GM19238 (cell line): ENCODE measurements around the gene TDRKH.
"Not testable (repeated sequence)": the region's sequence is repeated elsewhere in the genome, so short reads cannot be mapped to it uniquely, and the experiment has no call there.

Source experiments
- DNase-seq: peaks from one replicate; pipeline ENCODE4 v3.0.0; 2011; ENCODE audit warnings: low spot score; ENCODE audit not compliant: insufficient read length

The TDRKH gene

DNA sequence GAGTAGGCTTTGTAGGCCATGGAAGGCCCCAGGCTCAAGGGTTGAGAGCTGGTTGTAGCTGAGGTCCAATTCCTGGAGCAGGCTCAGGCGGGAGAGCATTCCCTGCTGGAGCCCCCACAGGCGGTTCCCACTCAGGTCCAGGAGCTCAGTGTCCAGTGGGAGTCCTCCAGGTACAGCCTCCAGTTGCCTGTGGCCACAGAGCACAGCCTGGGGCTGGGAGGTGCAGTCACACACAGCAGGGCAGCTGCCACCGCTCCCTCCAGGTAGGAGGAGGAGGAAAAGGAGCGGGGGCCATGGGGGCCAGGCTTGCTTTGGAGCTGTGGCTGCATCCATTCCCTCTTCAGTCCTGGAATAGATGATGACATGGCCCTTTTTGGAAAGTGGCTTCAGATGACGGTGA, 12.1 kb upstream of the TDRKH start:
- DNase-seq: no peak

DNA sequence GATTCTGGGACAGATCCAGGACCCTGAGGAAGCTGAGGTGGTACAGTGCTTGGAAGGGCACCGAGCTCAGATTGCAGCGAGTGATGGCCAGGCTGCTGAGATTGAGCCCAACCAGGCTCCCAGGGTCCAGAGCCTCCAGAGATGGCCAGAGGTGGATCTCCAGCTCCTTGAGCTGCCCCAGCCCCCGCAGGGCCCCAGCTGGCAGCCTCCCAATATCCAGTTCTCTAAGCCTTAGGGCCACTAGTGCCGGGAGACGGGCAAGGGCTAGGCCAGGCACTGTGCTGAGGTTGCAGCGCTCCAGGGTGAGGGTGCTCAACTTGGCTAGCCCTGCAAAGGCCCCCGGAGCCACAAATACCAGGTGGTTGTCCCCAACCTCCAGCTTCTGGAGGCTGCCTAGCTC, 11.5 kb upstream of the TDRKH start:
- no peak for DNase-seq

DNA sequence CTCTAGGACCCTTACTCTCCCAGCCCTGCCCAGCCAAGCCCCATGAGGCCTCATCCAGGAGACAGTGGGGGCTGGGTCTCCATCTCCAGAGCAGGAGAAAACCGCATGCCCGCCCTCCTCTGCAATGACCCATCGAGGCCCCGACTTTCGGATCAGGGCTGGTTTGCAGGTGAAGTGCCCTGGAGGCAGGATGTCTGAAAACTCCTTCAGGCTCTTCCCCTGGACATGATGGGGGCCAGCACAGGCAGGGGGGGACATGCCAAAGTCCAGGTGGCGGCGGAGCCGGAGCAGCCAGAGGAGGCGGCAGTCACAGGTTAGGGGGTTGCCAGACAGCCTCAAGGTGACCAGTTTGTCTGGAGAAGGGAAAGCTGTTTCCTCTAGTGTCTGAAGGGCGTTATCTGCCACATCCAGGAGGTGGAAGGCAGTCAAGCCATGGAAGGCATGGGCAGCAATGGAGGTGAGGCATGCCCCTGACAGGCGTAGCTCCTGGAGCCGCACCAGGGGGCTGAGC, 11.1 kb upstream of the TDRKH start:
- DNase-seq: no peak

DNA sequence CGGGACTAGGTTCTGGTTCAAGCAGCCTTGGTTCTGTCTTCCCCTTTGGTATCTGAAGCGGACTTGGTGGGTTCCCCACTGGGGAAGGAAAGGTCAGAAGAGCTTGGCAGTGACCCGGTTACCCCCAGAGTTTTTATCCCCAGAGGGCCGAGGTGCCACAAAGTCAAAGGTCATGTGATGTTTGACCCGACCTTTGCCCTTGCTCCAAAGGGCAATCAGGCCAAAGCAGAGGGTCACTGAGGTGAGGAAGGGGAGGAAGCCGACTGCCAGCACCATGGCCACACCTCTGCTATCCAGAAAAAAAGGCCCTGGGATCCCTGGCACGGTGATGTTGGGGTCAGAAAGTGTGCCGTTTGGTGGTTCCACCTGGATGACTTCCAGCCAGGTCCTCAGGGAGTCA, 10.5 kb upstream of the TDRKH start:
- DNase-seq: no peak

DNA sequence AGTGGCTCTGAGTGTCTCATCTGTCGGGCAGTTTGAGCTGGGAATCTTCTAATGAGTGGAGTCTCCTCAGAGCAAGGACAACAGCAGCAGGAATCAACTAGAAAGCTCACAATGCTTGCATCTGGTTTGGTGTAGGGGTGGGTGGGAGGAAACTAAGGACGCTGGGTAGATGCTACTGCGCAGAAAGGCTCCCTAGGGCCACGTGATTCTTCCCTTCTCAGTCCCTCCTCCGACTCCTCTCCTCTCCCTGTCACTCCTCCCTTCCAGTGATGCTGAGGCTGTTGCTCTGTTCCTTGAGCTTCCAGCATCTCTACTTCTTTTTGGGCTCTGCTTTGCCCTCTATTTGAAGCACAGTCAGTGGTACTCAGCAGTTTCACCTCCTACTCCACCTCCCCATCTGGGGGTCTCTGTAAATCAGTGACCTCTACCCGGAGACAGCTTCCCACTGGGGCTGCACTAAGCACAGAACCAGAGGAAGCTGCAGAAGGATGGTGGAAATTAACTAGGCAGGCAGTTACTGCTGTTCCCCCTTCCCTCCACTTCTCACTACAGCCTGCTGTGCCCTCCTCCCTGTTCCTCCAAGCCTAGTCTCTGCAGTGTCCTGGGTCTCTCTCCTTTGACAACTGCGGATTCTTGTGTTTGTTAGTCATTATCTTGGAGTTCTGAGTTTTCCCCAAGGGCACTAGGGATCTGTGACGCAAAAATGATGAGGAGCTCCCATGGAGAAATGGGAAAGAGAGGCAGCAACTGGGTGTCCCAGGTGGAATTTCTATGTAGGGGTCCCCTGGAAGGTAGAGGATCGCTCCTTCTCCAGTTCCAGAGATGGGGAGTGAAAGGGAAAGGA, 9.1 kb upstream of the TDRKH start:
- no peak for DNase-seq

DNA sequence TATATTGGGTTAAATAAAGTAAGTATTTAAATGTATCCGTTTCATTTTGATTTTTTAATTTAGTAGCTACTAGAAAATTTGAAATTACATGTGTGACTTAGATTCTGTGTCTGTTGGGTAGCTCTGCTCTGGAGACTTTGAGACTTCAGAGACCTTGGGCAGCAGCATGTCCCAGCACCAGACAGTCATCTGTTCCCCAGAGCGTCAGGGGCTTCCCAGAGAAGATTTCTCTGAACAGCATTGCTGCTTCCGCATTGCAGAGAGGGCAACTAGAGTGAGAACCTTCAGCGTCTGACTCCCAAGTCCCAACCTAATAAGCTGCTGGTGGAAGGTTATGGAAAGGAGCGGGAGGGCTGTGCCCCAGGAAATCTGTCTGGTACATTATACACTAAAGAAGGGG, 8.3 kb upstream of the TDRKH start:
- no peak for DNase-seq

DNA sequence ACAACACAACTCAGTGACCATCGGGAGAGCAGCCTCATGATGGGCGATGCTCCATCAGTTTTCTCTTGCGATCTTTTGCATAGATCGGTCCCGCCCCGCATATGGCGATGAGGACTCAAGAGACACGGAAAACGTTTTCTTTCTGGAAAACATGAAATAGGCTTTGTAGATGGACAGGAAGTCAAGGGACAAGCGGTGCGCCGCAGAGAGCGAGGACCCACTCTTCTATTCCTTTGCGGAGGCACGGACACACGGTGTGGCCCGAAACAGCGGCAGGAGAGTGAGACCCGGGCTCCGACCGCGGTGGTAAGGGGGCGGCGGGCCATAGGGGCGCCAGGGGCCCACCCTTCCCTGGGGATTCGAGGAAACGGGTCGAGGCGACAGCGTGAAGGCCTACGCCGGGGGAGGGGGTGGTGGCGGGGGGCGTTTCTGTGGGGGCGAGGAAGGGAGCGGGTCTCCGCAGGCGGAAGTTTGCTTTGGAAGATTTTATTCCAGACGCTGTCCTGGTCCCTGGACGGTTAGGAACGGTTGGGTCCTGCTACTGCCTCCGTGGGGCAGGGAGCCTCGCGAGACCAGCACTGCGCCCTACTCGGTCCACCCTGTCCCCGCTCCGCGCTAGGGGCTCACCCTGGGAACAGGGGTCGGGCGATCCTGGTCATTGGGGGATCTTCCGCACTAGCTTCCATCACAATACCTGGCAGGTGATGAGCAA, 796 bp upstream of the TDRKH start:
- no peak for DNase-seq

DNA sequence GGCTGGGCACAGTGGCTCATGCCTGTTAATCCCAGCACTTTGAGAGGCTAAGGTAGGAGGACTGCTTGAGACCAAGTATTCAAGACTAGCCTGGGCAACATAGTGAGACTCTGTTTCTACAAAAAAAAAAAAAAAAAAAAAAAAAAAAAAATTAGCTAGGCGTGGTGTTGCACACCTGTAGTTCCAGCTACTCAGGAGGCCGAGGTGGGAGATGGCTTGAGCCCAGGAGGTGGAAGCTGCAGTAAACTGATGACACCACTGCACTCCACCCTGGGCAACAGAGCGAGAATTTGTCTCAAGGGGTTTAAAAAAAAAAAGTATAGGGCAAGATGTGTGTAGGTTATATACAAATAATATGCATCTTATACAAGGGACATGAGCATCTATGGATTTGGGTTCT, 2.6 kb downstream of the TDRKH start:
- no peak for DNase-seq

DNA sequence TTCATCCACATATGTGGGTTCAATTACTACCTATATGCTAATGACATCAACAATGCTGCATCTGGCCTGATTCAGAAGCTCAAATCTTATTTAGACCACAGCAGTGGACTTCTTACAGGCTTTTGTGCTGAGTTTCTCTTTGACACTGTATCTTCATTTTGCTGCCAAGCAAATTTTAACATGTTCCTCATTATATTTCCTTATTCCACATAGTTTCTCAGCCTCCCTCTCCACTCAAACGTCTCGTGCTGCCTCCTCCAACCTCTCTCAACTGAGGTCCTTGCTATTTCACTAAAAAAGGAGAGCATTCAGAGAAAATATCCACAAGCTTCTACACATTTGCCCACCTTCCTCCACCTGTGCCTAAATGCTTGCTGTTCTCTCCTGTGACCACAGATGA, 6.5 kb downstream of the TDRKH start:
- DNase-seq: no peak

DNA sequence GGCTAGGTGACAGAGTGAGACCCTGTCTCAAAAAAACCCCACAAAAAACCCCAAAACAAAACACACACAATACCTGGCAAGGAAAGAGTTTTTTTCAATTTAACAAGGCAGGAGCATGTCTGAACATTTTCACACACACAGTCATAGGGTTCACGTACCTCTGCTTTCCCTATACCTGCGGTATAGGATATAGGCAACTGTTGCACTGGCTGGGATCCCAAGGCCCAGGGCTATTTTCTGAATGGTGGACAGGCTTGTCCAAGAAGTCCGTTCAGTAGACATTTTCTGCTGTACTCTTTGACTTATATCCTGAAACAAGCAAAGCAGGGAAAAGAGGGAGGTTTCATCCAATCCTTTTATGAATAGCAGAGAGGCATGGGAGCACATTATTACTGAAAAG, 7.6 kb downstream of the TDRKH start:
- DNase-seq: no peak

DNA sequence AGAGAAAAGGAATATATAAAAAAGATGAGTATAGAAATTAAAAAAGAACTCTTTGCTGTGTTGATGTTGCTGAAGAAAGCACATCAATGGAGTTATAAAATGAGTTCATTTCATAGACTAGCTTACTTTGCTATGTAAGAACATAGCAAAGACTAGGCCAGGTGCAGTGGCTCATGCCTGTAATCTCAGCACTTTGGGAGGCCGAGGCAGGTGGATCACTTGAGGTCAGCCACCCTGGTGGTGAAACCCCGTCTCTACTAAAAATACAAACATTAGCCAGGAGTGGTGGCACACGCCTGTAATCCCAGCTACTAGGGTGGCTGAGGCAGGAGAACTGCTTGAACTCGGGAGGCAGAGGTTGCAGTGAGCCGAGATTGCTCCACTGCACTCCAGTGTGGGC, 8.3 kb downstream of the TDRKH start:
- DNase-seq: not testable (repeated sequence)

DNA sequence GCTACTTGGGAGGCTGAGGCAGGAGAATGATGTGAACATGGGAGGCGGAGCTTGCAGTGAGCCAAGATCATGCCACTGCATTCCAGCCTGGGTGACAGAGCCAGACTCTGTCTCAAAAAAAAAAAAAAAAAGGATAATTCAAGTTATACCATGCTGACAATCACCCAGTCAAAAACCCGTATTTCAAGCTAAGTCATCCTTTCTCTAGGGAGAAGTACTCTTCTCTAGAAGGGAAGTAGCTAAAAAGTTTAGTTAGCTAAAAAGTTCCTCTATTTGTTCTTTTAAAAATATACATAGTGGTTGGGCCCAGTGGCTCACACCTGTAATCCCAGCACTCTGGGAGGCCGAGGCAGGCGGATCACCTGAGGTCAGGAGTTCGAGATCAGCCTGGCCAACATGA, 9.6 kb downstream of the TDRKH start:
- DNase-seq: not testable (repeated sequence)

DNA sequence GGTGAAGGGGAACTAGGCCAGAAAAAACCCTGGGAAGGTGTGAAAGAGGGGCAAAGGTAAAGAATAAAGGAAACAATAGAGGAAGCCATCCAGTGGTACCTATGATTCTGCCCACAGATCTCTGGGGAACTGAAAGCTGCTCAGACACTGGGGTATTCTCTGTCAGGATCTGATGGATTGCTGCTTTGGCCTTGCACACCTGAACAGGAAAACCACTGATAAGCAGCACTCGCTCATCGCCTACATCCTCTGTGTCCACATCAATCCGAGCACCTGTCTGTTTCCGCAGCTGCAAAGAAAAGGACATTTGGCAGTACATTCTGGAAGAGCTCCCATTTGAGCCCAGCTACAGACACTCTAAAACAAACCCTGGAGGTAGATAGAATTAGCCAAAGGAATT, 10.4 kb downstream of the TDRKH start:
- DNase-seq: no peak

DNA sequence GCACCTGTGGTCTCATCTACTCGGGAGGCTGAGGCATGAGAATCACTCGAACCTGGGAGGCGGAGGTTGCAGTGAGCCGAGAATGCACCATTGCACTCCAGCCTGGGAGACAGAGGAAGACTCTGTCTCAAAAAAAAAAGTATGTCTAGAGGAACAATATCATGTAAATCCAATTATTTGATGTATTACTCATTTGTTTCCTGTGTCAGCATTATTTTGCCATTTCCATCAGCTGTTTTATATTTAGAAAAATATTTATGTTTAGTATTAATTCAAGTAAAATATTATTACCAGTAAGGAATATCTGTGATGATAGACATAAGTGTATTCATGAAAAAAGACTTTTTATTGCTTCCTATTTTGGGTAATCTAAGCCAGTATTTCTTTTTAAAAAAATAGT, 13.0 kb downstream of the TDRKH start:
- DNase-seq: no peak

DNA sequence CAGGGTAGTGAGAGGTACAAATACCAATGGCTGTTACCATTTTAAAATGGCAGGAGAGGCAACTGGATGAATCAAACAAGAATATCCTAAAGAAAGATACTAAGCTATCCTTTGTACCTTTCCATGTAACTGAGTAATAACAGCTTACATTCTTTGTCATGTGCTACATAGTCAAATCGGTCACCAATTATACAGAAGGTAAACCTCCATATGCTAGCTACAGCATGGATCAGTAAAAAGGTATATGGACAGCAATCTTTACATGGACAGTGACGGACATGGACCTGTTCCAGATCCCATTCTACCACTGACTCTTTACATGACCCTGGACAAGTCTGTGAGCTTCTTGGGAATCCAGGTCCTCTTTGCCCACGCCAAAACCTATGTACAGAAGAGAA, 13.6 kb downstream of the TDRKH start:
- DNase-seq: no peak

DNA sequence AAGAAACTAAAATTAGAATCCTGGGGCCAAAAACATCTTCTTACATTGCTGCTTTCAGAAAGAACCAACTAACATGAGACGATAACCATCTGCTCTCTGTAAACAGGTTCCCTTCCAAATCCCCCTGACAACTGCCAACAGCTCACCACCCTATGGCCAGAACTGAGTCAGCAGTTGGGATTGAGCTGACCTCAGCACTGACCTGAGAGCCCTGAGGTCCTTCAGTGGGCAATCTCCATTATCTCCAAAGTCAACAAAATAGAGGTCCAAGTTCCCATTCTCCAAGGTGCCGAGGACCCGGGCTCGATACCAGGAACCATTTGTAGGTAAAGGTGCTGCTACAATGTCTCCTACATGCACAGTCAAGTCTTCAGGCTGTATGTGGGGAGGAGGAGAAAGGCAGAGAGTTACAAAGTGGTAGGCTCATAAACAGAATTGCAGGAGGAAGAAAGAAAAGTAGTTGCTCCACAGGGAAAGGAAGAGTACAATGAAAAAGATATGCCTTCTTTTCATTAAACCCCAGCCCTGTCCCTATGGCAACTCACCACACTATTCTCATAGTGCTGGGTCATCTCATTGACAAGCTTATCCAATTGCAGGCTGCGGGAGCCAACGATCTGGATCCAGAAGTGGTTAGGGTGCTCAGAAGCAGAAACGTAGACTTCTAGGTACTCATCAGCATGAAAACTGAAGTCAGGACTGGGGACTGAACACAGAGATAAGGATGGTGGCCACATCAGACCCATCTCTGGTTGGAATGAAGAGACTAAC, 14.2 kb downstream of the TDRKH start:
- no peak for DNase-seq

DNA sequence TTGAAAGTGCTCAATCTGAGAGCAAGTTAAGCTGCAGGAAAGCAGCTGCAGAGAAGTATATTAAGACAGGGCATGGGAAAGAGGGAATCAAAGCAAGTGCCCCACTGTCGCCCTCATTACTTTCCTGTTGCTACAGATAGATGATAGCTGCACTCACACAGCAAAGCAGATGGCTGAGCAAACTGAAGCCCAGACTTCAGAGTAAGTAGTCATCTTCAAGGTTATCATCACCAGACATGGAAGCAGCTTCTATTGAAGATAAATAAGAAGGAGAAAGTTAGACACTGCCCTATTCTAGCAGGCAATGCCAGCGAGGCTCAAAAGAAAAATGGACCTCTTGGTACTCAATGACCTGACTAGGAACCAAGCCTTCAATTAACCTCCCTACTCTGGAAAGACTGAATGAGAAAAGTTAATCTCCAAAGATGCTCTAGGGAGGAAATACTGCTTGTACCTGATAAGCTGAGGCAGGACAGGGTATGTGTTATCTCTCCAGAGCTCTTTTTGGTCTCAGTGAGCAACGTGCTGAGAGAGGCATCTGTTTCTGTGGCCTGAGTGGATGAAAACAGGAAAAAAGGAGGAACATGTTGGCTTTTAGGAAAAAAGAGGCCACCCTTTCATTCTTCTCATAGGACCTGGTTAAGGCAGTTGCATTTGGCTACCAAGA, 15.9 kb downstream of the TDRKH start:
- DNase-seq: no peak

DNA sequence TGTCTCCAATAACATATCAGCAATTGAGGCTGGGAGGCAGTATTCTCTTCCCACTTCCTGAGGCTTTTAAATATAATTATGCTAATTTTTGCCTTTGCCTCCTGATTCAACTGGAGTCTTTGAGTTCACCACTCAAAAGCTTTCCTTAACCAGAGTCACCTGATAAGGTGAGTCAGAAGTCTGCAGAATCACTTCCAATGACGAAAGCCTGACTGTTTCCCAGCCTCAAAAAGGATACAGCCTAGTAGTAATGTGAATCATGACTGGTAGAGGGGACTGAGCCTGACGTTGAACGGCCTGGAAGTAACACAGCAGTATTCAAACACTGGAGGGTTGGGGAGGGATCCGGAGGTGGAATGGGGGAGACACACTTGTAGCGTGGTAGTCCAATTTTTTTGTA, 16.6 kb downstream of the TDRKH start:
- DNase-seq: no peak

DNA sequence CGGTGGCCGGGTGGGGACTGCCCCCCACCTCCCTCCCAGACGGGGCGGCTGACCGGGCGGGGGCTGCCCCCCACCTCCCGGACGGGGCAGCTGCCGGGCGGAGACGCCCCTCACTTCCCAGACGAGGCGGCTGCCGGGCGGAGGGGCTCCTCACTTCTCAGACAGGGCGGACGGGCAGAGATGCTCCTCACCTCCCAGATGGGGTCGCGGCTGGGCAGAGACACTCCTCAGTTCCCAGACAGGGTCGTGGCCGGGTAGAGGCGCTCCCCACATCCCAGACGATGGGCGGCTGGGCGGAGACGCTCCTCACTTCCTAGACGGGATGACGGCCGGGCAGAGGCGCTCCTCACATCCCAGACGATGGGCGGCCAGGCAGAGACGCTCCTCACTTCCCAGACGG, 21.0 kb downstream of the TDRKH start:
- DNase-seq: not testable (repeated sequence)

DNA sequence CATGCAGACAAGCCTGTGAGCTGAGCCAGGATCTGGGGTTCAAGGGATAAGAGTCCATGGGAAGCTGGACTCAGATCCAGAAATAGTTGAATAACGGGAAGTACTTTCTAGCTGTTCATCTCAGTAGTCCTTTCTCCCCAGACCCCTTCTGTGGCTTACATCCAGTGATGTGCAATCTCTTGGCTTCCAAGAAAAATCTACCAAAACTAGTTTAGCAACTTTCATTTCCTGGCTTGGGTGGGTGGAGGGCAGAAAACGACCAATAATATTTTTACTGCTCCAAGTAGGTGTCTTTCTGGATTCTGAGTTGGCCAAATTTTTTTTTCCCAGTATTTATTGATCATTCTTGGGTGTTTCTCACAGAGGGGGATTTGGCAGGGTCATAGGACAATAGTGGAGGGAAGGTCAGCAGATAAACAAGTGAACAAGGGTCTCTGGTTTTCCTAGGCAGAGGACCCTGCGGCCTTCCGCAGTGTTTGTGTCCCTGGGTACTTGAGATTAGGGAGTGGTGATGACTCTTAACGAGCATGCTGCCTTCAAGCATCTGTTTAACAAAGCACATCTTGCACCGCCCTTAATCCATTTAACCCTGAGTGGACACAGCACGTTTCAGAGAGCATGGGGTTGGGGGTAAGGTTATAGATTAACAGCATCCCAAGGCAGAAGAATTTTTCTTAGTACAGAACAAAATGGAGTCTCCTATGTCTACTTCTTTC, 21.8 kb downstream of the TDRKH start:
- not testable (repeated sequence) for DNase-seq

DNA sequence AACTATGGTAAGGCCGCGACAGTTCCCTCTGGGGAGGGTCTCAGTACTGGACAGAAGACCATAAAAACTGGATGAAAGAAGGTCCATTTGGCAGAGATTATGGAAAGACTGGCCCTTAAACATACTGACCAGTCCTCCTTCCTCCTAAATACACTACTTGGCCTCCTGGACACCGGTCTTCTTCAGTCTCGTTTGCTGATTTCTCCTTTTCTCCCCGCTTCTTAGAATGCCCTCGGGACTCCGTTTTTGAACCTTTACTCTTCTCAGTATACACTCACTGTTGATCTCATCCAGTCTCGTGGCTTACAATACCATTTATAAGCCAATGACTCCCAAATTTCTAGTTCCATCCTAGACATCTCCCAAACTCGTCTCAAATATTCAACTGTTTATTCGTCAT, 26.3 kb downstream of the TDRKH start:
- peak; percentile 10 for DNase-seq
